OCI-LY1 (cell line): ENCODE results near the gene KRTAP19-4.

Experiments
- EZH2 ChIP-seq: fragments of 200-600 bp; sonication (generic), shearing (Covaris generic); IDR thresholded peaks from 2 replicates; pipeline ENCODE4 v1.8.0; 2017; ENCODE audit warnings: borderline replicate concordance, mixed run types, mild to moderate bottlenecking, antibody characterized with exemption, low read length, moderate library complexity, mixed read lengths
- TF ChIP-seq, protein P1 (sequence below): fragments of 200-600 bp; sonication (generic), shearing (Covaris generic); IDR thresholded peaks from 2 replicates; pipeline ENCODE4 v1.5.1; 2017; ENCODE audit warnings: mild to moderate bottlenecking, antibody characterized with exemption, low read length, moderate library complexity, mixed read lengths

DNA sequence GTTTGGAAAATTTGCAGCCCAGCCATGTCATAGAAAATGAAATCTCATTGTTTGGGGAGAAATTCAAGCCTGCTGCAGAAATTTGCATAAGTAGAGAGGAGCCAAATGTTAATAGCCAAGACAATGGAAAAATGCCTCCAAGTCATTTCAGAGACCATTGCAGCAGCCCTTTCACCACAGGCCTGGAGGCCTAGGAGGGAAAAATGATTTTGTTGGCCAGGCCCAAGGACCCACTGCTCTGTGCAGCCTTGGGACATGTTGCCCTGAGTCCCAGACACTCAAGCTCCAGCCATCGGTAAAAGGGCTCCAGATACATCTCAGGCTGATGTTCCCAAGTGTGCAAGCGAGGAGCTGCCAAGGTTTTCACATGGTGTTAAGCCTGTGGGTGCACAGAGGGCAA is 10.8 kb downstream of the KRTAP19-4 start:
- TF ChIP-seq, protein P1, sequence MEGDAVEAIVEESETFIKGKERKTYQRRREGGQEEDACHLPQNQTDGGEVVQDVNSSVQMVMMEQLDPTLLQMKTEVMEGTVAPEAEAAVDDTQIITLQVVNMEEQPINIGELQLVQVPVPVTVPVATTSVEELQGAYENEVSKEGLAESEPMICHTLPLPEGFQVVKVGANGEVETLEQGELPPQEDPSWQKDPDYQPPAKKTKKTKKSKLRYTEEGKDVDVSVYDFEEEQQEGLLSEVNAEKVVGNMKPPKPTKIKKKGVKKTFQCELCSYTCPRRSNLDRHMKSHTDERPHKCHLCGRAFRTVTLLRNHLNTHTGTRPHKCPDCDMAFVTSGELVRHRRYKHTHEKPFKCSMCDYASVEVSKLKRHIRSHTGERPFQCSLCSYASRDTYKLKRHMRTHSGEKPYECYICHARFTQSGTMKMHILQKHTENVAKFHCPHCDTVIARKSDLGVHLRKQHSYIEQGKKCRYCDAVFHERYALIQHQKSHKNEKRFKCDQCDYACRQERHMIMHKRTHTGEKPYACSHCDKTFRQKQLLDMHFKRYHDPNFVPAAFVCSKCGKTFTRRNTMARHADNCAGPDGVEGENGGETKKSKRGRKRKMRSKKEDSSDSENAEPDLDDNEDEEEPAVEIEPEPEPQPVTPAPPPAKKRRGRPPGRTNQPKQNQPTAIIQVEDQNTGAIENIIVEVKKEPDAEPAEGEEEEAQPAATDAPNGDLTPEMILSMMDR: no peak
- TF ChIP-seq EZH2: no peak
